Spleen (tissue), 11 donors: Measurements from ENCODE around the gene ENO3. TPM values are rescaled to one million over a fixed set of nuclear protein-coding genes. Genes with fewer than 3 reads are reported as not detected.

ENCODE experiments used
- DNase-seq: peaks from one replicate; pipeline ENCODE4 v3.0.0-alpha.2; 2020
- H3K27ac ChIP-seq, 8 donors: fragments of 200-600 bp; sonication (generic) in 7 of 8; 1 replicate in 4 of 8; 2 replicates in 4 of 8; pipeline versions ENCODE4 v1.5.0 to v1.8.0; 2016 to 2021; ENCODE audit warnings: inconsistent platforms in 4 of 8, mild to moderate bottlenecking in 4 of 8, moderate library complexity in 1 of 8
- H3K27me3 ChIP-seq, 7 donors: fragments of 200-600 bp; sonication (generic) in 6 of 7; replicated peaks in 1 of 7; 1 replicate in 4 of 7; 2 replicates in 3 of 7; pipeline versions ENCODE4 v1.5.0 to v1.8.0; 2016 to 2021; ENCODE audit warnings: inconsistent platforms in 3 of 7, mild to moderate bottlenecking in 1 of 7
- H3K36me3 ChIP-seq, 6 donors: fragments of 200-600 bp; sonication (generic) in 5 of 6; 1 replicate in 4 of 6; 2 replicates in 2 of 6; pipeline versions ENCODE4 v1.5.0 to v1.8.0; 2016 to 2021; ENCODE audit warnings: inconsistent platforms in 2 of 6
- H3K4me1 ChIP-seq, 6 donors: fragments of 200-600 bp; sonication (generic) in 5 of 6; 1 replicate in 3 of 6; 2 replicates in 3 of 6; pipeline versions ENCODE4 v1.5.0 to v1.8.0; 2016 to 2021; ENCODE audit warnings: inconsistent platforms in 3 of 6
- H3K4me3 ChIP-seq, 8 donors: fragments of 200-600 bp; sonication (generic) in 7 of 8; 1 replicate in 4 of 8; 2 replicates in 4 of 8; pipeline versions ENCODE4 v1.5.0 to v1.8.0; 2016 to 2021; ENCODE audit warnings: inconsistent platforms in 4 of 8, mild to moderate bottlenecking in 4 of 8, moderate library complexity in 2 of 8
- H3K9me3 ChIP-seq, 8 donors: fragments of 200-600 bp; sonication (generic) in 7 of 8; 1 replicate in 4 of 8; 2 replicates in 4 of 8; pipeline versions ENCODE4 v1.5.0 to v1.8.0; 2016 to 2021; ENCODE audit warnings: inconsistent platforms in 4 of 8
- CTCF ChIP-seq, 11 experiments: fragments of 200-600 bp in 7 of 11; fragments of 450-650 bp in 4 of 11; sonication (generic) in 4 of 11; IDR thresholded peaks in 8 of 11; conservative IDR thresholded peaks in 3 of 11; 1 replicate in 7 of 11; 2 replicates in 4 of 11; pipeline versions ENCODE4 v1.4.0 to v1.8.0; 2016 to 2021; ENCODE audit warnings: antibody characterized with exemption in 11 of 11, inconsistent platforms in 4 of 11, mild to moderate bottlenecking in 1 of 11
- POLR2A ChIP-seq, 3 donors: fragments of 450-650 bp; IDR thresholded peaks; one replicate each; pipeline ENCODE4 v1.5.1; 2017; ENCODE audit warnings: antibody characterized with exemption in 3 of 3, mild to moderate bottlenecking in 1 of 3
- POLR2AphosphoS5 ChIP-seq, 3 donors: sonication (generic); formaldehyde crosslinking; IDR thresholded peaks; one replicate each; pipeline ENCODE4 v1.5.1; 2017; ENCODE audit warnings: antibody characterized with exemption in 3 of 3
- WGBS, 5 donors: extraction: QIAGEN DNeasy Blood & Tissue Kit in 3 of 5; methylation state at CpG; one replicate each; pipeline versions ENCODE4 v1.1.5 to v1.1.7; 2013 to 2018; 5-methylcytosine and 5-hydroxymethylcytosine counted together
- intact Hi-C: fragments of 100-400 bp; cut with DNase I; formaldehyde crosslinking; loops from one replicate; pipeline ENCODE4 v1.15.0; 2023; ENCODE audit warnings: low total_unique reads
- polyA plus RNA-seq, 3 donors: library from polyadenylated mRNA; stranded (reverse); fragments of 200-250 nt; gene quantifications; one replicate each; pipeline ENCODE4 v1.2.1, GENCODE V29; 2013
- total RNA-seq, 7 donors: library from RNA; depleted of rRNA in 3 of 7; stranded (reverse); fragments of >200 nt in 3 of 7; fragmentation: NEBNext Ultra II Directional in 4 of 7; extraction: Animal tissue kit (Norgen Biotek cat#: 25700) in 4 of 7; gene quantifications; one replicate each; pipeline versions ENCODE4 v1.1.0 to v1.2.1, GENCODE V29; 2016 to 2021
- donor health status: healthy with polysubstance abuse.
- donor health status: DM: no; HTN: no; CAD: no; lungs with moderate emphysema.
- donor health status: DM: no; HTN: no; CAD: no.
- donor health status: Bipolar disorder and iron deficiency.
- donor health status: healthy.
- donor health status: DM: no; HTN: no; CAD: no.
- donor health status: DM: yes; HTN: yes; CAD: no.

ENO3 gene
- total and polyA plus RNA-seq, 10 donors, result 3.1 to 23.4 (median 10.2) TPM

- H3K27me3 ChIP-seq, result no peaks in the 10 kb centered on the region
- 21 to 35% (median 28%) methylated on average over 4 of the region's 4 CpGs for WGBS, 5 donors
- intact Hi-C loops, result no loop called here
- peaks cover 0 to 59% (median 42%) of the 10 kb centered on the region in 6 donors for H3K36me3 ChIP-seq
- peak overlapping the region; percentile 66 to 99 (median 98) for H3K27ac ChIP-seq
- H3K9me3 ChIP-seq, result no peaks in the 10 kb centered on the region
- peak overlapping the region in 7 of 8 donors; percentile 78 to 100 (median 99) for H3K4me3 ChIP-seq
- no peak for TF ChIP-seq POLR2AphosphoS5 (IDR thresholded peaks at IDR 0.05)
- no peak for TF ChIP-seq CTCF (IDR thresholded peaks at IDR 0.05 in 8 of 11, conservative IDR thresholded peaks at IDR 0.05 in 3 of 11)
- TF ChIP-seq POLR2A (IDR thresholded peaks at IDR 0.05), result no peak
- no peak for DNase-seq
- H3K4me1 ChIP-seq, result peaks cover 62 to 87% (median 74%) of the 10 kb centered on the region in 6 donors
Measured at GRCh38 chr17:4945944-4946280, 5.0 kb upstream of the ENO3 start.

- DNase-seq, result no peak
- H3K36me3 ChIP-seq, result peaks cover 0 to 59% (median 42%) of the 10 kb centered on the region in 6 donors
- WGBS, 5 donors, result 13 to 21% (median 16%) methylated on average over 12 to 16 of the region's 16 CpGs
- intact Hi-C loops, result no loop called here
- TF ChIP-seq POLR2A (IDR thresholded peaks at IDR 0.05) (no peak), POLR2AphosphoS5 (IDR thresholded peaks at IDR 0.05) (peak in 1 of 3 donors; percentile 10), CTCF (IDR thresholded peaks at IDR 0.05 in 8 of 11, conservative IDR thresholded peaks at IDR 0.05 in 3 of 11) (no peak)
- H3K27me3 ChIP-seq, result no peaks in the 10 kb centered on the region
- peaks cover 60 to 87% (median 73%) of the 10 kb centered on the region in 6 donors for H3K4me1 ChIP-seq
- H3K27ac ChIP-seq, result peak overlapping the region; percentile 40 to 99 (median 98)
- H3K9me3 ChIP-seq, result no peaks in the 10 kb centered on the region
- H3K4me3 ChIP-seq, result peak overlapping the region; percentile 78 to 100 (median 98)
Measured at GRCh38 chr17:4946312-4946976, 4.5 kb upstream of the ENO3 start.

- intact Hi-C loops, result no loop called here
- Histone ChIP-seq H3K36me3 (peaks cover 0 to 53% (median 42%) of the 10 kb centered on the region in 6 donors), H3K4me1 (peaks cover 55 to 86% (median 68%) of the 10 kb centered on the region in 6 donors), H3K4me3 (peak overlapping the region; percentile 78 to 100 (median 98)), H3K27ac (peak overlapping the region; percentile 94 to 99 (median 98)), H3K27me3 (no peaks in the 10 kb centered on the region), H3K9me3 (no peaks in the 10 kb centered on the region)
- 0 to 2% (median 0%) methylated on average over 7 of the region's 7 CpGs for WGBS, 5 donors
- TF ChIP-seq POLR2AphosphoS5 (IDR thresholded peaks at IDR 0.05) (no peak), CTCF (IDR thresholded peaks at IDR 0.05 in 8 of 11, conservative IDR thresholded peaks at IDR 0.05 in 3 of 11) (no peak), POLR2A (IDR thresholded peaks at IDR 0.05) (no peak)
- DNase-seq, result no peak
Measured at GRCh38 chr17:4947010-4947410, 3.9 kb upstream of the ENO3 start.

- no peaks in the 10 kb centered on the region for H3K27me3 ChIP-seq
- H3K9me3 ChIP-seq, result no peaks in the 10 kb centered on the region
- 0 to 1% (median 0%) methylated on average over 19 to 56 of the region's 56 CpGs for WGBS, 5 donors
- intact Hi-C loops, result no loop called here
- H3K4me1 ChIP-seq, result peaks cover 49 to 80% (median 62%) of the 10 kb centered on the region in 6 donors
- H3K27ac ChIP-seq, result peak overlapping the region; percentile 94 to 99 (median 98)
- peak; percentile 96 for DNase-seq
- peak overlapping the region; percentile 78 to 100 (median 98) for H3K4me3 ChIP-seq
- TF ChIP-seq POLR2A (IDR thresholded peaks at IDR 0.05), result peak in 1 of 3 donors; percentile 13
- TF ChIP-seq POLR2AphosphoS5 (IDR thresholded peaks at IDR 0.05), result peak in 1 of 3 donors; percentile 85
- no peak for TF ChIP-seq CTCF (IDR thresholded peaks at IDR 0.05 in 8 of 11, conservative IDR thresholded peaks at IDR 0.05 in 3 of 11)
- peaks cover 0 to 47% (median 38%) of the 10 kb centered on the region in 6 donors for H3K36me3 ChIP-seq
Measured at GRCh38 chr17:4947411-4948165, 3.3 kb upstream of the ENO3 start.
